ENCODE results near the gene SMPX.

Gene SMPX

GRCh38 chrX:21658746-21659145, 99.2 kb downstream of the SMPX start:
- DNase-seq (ENCODE audit: insufficient read length, low spot score) = no peak
- no peak for FAIRE-seq

GRCh38 chrX:21658152-21658737, 99.7 kb downstream of the SMPX start, which contains the start of gene KLHL34:
Gene KLHL34, minus strand, starts transcription at chrX:21658330. Its CDS starts 542 bp downstream, at chrX:21657788.
- DNase-seq (ENCODE audit: insufficient read length, low spot score) (no peak), FAIRE-seq (no peak)

DNA sequence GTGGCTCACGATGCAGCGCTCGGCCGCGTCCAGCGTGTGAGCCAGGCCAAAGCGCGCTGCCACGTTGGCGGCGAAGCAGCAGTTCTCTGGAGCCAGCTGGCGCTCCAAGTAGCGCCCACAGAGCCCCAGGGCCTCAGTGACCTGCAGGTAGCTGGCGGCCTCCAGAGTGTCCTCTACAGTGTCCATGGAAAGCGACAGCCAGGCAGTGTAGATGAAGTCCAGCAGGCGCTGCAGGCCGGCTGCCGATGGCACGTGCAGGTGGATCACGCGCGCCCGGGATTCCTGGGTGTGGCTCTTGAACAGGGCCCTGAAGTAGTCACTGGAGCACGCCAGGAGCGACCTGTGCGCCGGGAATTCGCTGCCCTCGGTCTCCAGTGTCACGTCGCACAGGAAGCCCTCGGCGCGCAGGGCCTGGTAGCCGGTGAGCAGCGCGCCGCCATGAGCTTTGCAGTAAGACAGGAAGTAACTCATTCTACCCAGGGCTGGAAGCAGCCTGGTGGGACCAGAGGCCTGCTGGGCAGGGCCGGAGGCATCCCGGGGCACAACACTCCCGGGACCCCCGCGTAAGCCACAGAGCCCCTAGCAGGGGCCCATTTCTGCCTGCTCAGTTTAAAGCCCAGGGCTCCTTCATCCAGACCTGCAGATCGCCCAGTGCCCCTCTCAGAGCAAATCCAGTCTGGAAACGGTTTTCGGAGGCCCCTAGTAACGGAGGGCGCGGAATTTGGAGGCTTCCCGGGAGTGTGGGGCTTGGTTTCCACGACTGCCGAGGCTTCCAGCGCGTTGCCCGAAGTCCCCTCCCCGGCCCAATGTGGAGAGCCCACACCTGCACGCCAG, 100.4 kb downstream of the SMPX start:
- DNase-seq (ENCODE audit: insufficient read length, low spot score) = no peak
- no peak for FAIRE-seq

- DNase-seq (ENCODE audit: insufficient read length, low spot score) (no peak), FAIRE-seq (no peak)
Measured at GRCh38 chrX:21656587-21657317, 101.2 kb downstream of the SMPX start.

Data from HTR-8/SVneo (cell line).